Globus pallidus (tissue), 1 donor: ENCODE measurements around the gene ATG16L2.
"Not testable (repeated sequence)": the region's sequence is repeated elsewhere in the genome, so short reads cannot be mapped to it uniquely, and the experiment has no call there.

Experiments used
- DNase-seq: peaks from one replicate; pipeline ENCODE4 v3.0.0-alpha.2; 2015; ENCODE audit warnings: low spot score

Gene ATG16L2

DNA sequence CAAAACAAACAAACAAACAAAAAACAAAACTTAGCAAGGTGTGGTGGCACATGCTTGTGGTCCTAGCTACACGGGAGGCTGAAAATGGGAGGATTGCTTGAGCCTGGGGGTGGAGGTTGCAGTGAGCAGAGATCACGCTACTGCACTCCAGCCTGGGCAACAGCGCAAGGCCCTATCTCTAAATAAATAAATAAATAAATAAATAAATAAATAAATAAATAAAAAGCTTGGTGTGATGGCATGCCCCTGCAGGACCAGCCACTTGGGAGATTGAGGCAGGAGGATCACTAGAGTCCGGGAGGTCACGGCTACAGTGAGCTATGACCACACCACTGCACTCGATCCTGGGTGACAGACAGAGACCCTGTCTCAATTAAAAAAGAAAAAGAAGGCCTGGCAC lies 11.4 kb upstream of the ATG16L2 start:
- DNase-seq: no peak

DNA sequence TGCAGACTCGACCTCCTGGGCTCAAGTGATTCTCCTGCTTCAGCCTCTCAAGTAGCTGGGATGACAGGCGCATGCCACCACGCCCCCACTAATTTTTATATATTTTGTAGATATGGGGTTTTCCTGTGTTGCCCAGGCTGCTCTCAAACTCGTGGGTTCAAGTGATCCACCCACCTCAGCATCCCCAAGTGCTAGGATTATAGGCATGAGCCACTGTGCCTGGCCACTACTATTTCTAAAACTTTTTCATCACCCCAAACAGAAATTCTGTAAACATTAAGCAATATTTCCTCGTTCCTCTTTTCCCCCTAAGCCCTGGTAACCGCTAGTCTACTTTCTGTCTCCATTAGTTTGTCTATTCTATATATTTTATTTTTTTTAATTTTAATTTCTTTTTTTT lies 9.0 kb upstream of the ATG16L2 start:
- no peak for DNase-seq

DNA sequence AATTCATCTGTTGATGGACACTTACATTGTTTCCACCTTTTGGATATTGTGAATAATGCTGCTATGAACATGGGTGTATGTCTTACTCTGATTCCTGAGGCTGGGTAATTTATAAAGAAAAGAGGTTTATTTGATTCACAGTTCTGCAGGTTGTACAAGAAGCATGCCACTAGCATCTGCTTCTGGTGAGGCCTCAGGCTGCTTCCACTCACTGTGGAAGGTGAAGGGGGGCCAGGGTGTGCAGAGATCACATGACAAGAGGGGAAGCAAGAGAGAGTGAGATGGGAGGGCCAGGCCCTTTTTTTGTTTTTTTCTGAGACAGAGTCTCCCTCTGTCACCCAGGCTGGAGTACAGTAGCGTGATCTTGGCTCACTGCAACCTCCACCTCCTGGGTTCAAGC lies 7.8 kb upstream of the ATG16L2 start:
- DNase-seq: not testable (repeated sequence)

DNA sequence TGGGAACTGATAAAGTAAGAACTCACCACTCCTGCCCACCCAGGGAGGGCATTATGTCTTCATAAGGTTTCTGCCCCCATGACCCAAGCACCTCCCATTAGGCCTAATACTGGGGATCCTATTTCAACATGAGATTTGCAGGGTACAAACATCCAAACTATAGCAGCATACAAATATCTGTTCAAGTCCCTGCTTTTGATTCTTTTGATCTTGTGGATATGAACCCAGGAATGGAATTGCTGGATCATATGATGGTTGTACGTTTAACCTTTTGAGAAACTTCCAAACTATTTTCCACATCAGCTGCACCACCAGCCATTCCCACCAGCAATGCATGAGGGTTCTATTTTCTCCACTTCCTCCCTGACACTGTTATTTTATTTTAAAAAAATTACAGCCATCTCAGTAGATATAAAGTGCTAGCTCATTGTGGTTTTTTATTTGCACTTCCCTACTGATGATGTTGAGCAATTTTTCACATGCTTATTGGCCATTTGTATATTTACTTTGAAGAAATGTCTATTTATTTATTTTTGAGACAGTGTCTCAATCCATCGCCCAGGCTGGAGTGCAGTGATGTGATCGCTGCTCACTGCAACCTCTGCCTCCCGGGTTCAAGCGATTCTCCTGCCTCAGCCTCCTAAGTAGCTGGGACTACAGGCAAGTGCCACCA lies 7.1 kb upstream of the ATG16L2 start:
- no peak for DNase-seq

DNA sequence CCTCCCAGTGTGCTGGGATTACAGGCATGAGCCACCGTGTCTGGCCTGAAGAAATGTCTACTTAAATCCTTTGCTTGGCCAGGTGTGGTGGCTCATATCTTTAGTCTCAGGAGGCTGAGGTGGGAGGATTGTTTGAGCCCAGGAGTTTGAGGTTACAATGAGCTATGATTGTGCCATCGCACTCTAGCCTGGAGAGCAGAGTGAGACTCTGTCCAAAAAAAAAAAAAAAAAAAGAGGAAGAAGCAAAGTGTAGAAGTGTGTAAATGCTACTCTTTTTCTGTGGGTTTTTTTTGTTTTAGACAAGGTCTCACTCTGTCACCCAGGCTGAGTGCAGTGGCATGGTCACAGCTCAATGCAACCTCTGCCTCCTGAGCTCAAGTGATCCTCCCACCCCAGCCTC lies 6.4 kb upstream of the ATG16L2 start:
- DNase-seq: no peak

DNA sequence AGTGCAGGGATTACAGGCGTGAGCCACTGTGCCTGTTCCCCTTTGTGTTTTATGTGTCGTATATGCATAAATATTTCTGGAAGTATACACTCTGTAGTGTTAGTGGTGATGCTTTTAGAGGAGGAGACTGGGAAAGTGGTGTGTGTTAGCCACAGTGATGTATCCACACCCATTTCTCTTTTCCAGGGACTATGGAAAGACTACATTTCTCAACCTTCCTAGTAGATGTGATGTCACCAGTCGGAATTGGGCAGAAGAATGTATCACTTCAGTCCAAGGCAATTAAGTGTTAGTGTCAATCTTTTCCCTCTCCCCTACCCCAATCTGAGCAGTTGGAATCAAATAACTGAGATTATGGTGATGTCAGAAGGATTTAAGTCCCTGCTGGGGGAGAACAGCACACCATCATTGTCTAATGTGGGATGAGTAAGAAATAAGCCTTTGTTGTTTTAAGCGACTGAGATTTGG lies 5.8 kb upstream of the ATG16L2 start:
- DNase-seq: no peak

DNA sequence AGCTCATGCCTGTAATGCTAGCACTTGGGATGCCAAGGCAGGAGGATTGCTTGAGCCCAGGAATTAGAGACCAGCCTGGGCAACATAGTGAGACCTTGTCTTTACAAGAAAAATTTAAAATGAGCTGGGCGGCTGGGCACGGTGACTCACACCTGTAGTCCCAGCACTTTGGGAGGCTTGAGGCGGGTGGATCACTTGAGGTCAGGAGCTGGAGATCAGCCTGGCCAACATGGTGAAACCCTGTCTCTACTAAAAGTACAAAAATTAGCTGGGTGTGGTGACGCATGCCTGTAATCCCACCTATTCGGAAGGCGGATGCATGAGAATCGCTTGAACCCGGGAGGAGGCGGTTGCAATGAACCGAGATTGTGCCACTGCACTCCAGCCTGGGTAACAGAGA lies 2.5 kb upstream of the ATG16L2 start:
- DNase-seq: not testable (repeated sequence)

DNA sequence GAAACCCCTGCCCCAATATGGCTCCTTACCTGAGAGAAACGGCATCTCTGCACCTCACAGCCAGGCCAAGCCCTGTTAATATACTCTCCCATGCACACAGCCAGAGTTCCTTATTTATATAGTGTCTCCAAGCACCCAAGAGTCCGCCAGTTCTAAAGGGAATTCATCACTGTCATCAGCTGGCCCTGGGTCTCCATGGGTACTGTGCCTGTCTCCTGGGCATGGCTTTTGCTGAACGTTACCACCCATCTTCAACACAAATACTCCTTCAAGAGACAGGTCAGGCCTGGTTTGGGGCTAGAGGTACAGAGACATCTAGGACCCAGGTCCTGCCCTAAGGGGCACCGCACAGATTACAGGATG lies 1.6 kb upstream of the ATG16L2 start:
- DNase-seq: no peak

DNA sequence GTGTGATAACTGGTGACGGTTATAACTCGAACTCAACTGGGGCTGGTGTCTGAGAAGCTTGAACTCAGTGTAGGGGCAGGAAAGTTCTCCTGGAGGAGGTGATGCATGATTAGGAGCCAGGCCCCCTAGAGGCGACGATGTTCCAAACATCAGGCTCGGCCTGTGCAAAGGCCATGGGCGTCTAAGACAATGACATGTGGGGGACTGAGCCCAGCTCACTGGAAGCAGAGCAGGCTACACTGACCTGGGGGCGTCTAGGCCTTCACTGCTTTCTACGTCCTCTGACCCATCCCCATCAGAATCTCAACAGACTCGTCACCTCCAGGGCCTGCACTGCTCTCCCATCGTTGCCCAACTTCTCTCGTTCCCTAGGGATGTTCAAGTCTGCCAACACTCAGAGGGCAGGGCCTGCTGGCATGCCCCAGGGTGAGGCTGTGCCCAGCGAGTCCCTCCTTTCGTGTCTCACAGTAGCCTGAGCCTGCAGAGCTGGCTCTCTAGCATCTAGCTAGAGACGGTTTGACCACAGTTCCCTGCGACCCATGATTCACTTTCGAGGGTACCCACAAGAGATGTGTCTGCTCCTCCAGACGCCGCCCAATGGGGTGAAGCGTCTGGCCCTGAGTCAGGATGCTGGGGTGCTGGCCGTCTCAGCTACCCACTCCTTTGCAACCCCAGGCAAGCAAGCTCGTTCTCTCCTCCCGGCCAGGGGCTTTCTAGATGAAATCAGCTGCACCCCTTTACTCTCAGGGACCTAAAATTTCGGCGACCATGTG lies 1.1 kb upstream of the ATG16L2 start:
- DNase-seq: no peak

DNA sequence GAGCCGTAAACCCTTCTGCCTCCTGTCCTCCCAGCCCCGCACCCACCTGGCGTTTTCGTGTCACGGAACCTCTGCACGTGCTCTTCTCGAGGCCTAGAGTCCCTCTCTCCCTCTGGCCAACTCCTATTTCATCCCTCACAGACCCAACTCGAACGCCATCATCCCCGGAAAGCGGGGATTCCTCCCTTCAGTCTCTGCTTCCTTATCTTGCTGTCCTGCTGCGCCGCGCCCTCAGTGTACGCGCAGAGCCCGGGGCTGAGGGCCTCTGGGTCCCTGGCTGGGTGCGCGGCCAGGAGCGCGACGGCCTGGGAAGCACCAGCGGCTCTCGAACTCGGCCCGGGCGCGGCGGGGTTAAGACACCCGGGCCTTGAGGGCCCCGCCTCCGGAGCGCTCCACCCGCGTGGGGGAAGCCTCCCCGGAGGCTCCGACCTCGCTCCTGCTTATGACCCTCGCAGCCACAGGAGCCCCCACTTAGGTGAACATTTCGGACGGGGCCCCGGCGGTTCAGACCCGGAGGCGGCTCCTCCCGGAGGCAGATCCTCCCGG lies 398 bp upstream of the ATG16L2 start:
- DNase-seq: peak; percentile 88

DNA sequence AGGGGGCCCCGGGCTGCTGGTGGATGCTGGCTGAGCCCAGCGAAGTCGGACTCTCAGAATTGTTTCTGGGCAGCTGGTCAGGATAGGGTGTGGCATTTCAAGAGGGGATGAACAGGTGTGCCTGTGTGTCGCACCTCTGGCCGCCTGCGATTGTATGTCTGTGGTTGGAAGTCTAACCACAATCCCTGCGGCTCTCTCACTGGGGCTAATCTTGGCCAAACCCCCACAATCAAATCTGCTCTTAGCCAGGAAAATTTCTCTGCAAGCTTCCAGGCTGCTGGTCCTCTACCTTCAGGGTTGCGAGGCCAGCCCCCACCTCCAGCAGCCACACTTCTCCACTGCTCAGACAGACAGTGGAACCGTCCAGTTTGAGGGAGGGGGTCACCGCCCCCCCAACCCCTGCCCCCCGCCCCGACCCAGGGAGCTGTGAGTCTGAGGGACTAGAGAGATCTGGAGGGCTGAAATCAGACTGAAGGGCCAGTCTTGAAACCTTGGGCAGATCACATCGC lies 953 bp downstream of the ATG16L2 start:
- DNase-seq: no peak

DNA sequence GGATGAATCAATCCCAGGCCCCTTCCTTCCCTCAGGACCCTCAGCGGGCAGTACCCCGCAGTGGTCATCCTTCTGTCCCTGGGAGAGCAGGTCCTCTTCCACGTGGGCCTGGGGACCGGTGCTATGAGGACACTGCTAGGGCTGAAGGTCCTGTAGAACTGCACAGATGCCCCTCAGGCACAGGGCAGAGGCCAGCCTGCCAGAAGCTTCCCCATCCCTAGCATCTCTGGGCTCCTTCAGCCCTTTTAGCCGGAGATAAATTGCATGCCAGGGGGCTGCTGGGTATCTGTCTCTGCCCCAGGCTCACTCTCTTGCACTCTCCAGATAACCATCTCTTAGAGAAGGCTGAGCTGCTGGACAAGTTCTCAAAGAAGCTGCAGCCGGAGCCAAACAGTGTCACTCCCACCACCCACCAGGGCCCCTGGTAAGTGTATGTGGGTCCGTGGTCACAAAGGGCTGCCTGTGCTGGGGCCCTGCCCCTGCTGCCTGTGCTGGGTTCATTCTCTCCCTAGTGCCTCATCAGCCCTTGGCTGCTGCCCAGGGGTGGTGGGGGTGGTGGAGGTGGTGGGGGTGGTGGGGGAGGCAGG lies 2.3 kb downstream of the ATG16L2 start:
- no peak for DNase-seq

DNA sequence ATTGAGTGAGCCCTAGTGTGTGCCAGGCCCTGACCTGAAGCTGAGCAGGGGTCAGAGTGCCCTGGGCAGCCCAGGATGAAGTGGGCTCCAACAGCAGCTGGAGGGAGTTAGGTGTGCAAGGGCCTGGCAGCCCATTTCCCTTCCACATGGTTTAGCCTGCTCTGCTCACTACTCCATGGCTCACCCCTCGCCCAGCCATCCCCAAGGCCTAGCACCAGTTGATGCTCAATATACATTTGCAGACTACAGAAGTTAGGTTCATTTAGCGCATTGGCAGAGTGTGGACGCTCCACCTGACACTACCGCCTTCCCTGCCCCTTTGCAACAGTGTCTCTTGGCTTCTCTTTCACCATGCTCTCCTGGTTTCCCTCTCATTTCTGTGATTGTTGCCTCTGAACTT lies 3.8 kb downstream of the ATG16L2 start:
- no peak for DNase-seq

DNA sequence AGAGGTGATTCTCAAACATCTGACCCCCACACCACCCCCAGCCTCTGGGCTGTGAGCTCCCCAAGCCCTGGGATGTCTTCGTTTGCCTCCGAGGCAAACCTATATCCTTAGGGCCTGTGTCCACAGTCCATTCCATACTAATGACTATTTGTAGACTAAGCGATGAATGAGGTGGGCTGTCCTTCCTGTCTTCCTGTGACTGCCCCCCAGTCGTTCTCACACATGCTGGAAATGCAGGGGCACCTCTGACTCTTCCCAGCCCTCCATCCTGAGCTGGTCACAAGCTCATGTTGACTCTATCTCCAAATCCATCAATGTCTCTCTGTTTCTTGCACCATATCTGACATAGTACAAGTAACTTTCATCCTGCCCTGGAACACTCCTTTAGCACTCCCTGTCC lies 4.8 kb downstream of the ATG16L2 start:
- no peak for DNase-seq

DNA sequence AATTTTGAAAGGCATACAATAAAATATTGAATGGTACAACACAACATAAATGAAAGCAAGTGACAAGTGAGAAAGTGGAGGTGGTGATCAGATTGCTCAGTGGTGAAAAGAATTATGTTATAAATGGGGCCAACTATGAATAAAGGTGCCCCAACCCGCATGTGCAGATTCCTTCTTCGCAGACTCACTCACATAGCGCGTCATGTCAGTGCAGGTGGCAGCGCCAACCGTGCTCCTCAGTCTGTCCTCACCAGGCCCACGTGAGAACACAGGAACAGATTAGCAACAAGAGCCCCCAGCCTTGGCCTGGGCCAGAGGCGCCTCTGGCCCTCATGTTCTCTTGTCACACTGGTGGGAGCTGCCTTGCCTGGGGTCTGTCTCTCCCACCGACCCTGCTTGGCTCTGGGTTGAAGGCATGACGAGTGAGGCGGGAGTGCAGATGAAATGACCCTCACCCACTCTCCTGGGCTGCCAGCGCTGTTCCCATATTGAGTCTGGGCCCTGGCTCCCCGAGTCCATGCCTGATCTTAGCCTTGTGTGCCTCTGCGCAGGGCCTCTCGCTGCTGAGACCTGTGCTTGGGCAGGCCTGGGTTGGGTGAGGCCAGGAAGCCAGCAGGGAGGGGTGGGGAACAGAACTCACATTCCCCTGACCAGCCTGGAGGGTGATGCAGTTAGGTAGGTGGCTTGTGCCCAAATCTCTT lies 6.4 kb downstream of the ATG16L2 start:
- DNase-seq: no peak

DNA sequence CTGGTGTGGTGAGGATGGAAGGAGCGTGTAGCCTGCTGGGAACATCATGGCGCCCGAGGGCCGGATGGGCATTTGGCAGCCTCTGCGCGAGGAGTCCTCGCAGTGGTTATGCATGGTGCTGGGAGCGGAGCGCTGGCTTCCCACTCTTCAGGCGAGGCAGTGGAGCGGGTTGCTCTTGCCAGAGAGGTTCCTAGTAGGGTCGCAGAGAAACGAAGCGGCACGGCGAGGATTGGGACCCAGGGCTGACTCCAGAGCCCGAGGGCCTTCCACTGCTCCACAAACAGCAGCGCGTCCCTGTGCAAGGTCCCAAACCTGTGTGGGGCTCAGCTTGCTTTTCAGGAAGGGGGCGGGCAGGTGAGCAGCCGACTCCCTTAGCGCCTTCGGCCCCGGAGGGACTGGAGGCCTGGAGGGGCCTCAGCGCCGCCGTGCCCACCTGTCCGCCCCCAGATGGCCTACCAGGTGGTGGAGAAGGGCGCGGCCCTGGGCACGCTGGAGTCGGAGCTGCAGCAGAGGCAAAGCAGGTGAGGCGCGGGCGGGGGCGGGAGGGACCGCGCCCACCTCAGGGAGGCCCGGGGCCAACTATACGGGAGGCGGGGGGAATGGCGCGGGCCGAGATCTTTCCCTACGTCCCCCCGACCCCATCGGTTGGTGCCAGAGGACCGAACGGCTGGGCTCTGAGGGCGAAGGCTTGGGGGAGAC lies 7.2 kb downstream of the ATG16L2 start:
- DNase-seq: no peak

DNA sequence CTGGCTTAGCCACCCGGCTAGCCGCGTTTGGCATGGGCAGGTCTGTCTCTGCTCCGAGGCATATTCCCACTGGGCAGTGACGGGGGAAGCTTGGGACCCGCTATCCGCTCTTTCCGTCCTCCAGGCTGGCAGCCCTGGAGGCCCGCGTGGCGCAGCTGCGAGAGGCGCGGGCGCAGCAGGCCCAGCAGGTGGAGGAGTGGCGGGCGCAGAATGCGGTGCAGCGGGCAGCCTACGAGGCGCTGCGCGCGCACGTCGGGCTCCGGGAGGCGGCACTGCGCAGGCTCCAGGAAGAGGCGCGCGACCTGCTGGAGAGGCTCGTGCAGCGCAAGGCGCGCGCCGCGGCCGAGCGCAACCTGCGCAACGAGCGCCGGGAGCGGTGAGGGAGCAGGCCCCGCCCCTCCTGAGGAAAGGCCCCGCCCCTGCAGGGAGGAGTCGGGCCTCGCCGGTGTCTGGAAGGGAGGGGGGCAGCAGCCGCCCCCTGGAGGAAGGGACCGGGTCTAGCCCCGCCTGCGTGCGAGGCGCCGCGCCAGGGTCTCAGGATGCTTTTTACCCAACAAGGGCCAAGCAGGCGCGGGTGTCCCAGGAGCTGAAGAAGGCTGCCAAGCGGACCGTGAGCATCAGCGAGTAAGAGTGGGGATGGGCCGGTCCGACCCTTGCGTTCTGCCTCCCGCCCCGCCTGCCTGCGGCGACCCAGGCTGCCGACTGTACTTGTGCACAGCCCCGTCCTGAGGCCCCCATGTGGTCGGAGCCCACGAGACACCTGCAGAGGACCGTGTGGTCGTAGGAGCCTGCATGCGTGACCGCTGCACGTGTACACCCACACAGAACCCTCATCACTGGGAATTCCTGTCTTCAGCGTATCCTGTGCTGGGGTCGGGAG lies 7.9 kb downstream of the ATG16L2 start:
- DNase-seq: peak; percentile 80

DNA sequence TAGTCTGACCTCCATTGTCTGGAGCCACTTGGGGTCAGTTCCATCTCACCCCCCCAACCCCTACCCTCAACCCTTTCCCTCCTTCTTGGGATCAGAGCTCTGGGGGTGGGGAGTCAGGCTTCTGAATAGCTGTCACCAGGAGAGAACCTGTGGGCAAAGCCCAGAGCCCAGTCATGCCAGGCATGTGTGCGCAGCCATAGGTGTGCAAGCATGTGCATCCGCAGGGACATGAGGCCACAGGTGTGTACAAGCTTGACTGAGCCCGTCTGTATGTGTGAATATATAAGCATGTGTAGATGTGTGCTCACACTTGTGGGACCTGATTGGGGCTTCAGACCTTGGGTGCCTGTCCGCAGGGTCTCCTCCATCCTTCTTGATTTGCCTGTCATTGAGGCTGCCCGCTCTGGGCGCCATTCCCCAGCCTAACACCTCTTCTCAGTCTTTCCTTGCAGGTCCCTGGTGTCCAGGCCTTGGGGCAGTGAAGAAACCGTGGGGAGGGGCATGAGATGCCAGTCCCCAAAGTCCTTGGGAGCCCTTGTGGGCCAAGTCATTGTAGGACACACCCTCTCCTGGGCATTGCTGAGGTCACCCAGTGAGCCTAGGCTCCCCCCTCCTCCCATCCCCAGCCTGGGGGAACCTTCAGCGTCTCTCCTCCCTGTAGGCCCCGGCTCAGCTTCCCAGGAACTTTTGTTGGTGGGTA lies 9.0 kb downstream of the ATG16L2 start:
- no peak for DNase-seq

DNA sequence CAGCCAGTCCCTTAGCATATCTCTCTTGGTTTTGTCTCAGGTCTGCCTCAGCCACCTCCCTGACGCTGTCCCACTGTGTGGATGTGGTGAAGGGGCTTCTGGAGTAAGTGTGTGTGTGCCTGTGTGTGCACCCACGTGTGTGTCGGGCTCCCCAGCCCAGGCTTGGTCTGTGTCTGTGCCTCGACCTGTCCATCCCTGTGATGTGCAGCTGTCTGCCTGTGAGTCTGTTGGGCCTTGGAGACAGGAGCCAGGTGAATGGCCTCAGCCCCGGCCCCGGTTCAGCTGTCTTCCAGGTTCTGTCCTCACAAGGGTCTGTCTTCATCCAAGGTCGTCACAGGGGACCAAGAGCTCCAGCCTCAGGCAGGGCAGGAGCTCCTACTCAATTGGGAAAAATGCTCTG lies 9.8 kb downstream of the ATG16L2 start:
- no peak for DNase-seq
